HepG2 (cell line): ENCODE measurements around the gene DLG1. TPM values are rescaled to one million over a fixed set of nuclear protein-coding genes. Genes with fewer than 3 reads are reported as not detected.

Experiments used
- ATAC-seq: fragments of 200-7000 bp; cut with Tn5 transposase; 3 replicates; pipeline ENCODE4 v1.9.1; 2020; ENCODE audit warnings: mild to moderate bottlenecking, moderate library complexity
- BruUV-seq: library from RNA; stranded (reverse); fragments of 400-500 nt; replicated peaks from 2 replicates; lab custom pipeline; 2021; lab: Mats Ljungman, UMichigan
- CTCF ChIA-PET: fragments of 300-600 bp; formaldehyde crosslinking; extraction: SDS; loops from one replicate; lab custom pipeline; 2021; ENCODE audit warnings: low total read pairs, inconsistent platforms, low intra/inter-chr PET ratio; lab: Yijun Ruan, JAX
- POLR2A ChIA-PET: fragments of 350-600 bp; sonication (Branson Sonifier 250); formaldehyde crosslinking; loops from one replicate; lab custom pipeline; 2020; ENCODE audit warnings: antibody characterized with exemption, inconsistent platforms; lab: Yijun Ruan, JAX
- DNase-seq: peaks from one replicate; pipeline ENCODE4 v3.0.0-alpha.2; 2015; ENCODE audit warnings: low spot score
- FAIRE-seq: peaks from 3 replicates; lab custom pipeline; 2011; peaks lifted over from hg19 to GRCh38; lab: Jason Lieb, UNC
- H2AFZ ChIP-seq: one replicate; pipeline ENCODE4 v1.6.1; 2011; ENCODE audit warnings: low read length, inconsistent platforms
- H3K27ac ChIP-seq: fragments of 300-600 bp; 3 replicates; pipeline ENCODE4 v1.8.0; 2011; ENCODE audit warnings: mixed run types, mild to moderate bottlenecking, mixed read lengths, low read length, inconsistent platforms; ENCODE audit not compliant: insufficient read depth; ENCODE audit errors: extremely low read length
- H3K27me3 ChIP-seq, 2 experiments: fragments of 200-600 bp in 1 of 2; 2 replicates in 1 of 2; 3 replicates in 1 of 2; pipeline versions ENCODE4 v1.6.0 to v1.8.0; 2011; ENCODE audit warnings: low read length in 2 of 2, mild to moderate bottlenecking in 2 of 2, moderate library complexity in 2 of 2, inconsistent platforms in 1 of 2; ENCODE audit not compliant: insufficient read depth in 2 of 2, control insufficient read depth in 1 of 2
- H3K36me3 ChIP-seq, 2 experiments: fragments of 200-600 bp in 1 of 2; replicated peaks in 1 of 2; 2 replicates in 1 of 2; 3 replicates in 1 of 2; pipeline versions ENCODE4 v1.5.1 to v1.8.0; 2011; ENCODE audit warnings: low read length in 2 of 2, inconsistent platforms in 1 of 2; ENCODE audit not compliant: insufficient read depth in 2 of 2, control insufficient read depth in 1 of 2
- H3K4me1 ChIP-seq: 2 replicates; pipeline ENCODE4 v1.5.1; 2012; ENCODE audit warnings: low read length, inconsistent platforms; ENCODE audit not compliant: insufficient read depth
- H3K4me2 ChIP-seq: 2 replicates; pipeline ENCODE4 v1.6.0; 2011; ENCODE audit warnings: low read depth, low read length, inconsistent platforms
- H3K4me3 ChIP-seq, 3 experiments: fragments of 200-600 bp in 1 of 3; sonication (generic), shearing (Covaris generic) in 1 of 3; replicated peaks in 1 of 3; 2 replicates each; pipeline ENCODE4 v1.5.1; 2011 to 2016; ENCODE audit warnings: low read length in 3 of 3, inconsistent platforms in 2 of 3, low read depth in 2 of 3, mild to moderate bottlenecking in 2 of 3, control low read depth in 1 of 3, mixed read lengths in 1 of 3; ENCODE audit not compliant: insufficient read depth in 1 of 3
- H3K79me2 ChIP-seq: one replicate; pipeline ENCODE4 v1.6.1; 2011; ENCODE audit warnings: low read length, inconsistent platforms; ENCODE audit not compliant: insufficient read depth
- H3K9ac ChIP-seq: 2 replicates; pipeline ENCODE4 v1.6.0; 2011; ENCODE audit warnings: mild to moderate bottlenecking, low read depth, low read length, inconsistent platforms; ENCODE audit not compliant: insufficient read depth
- H3K9me3 ChIP-seq: 2 replicates; pipeline ENCODE4 v1.5.1; 2012; ENCODE audit warnings: mild to moderate bottlenecking, low read length
- H4K20me1 ChIP-seq: 2 replicates; pipeline ENCODE4 v1.6.0; 2011; ENCODE audit warnings: inconsistent platforms, mild to moderate bottlenecking, low read length, moderate library complexity; ENCODE audit not compliant: insufficient read depth
- KIAA2018 ChIP-seq: sonication (generic); formaldehyde crosslinking; IDR thresholded peaks from 2 replicates; pipeline ENCODE4 v1.5.0; 2020; ENCODE audit warnings: mild to moderate bottlenecking, missing genetic modification reagents, borderline replicate concordance
- TRIM24 ChIP-seq: sonication (generic); formaldehyde crosslinking; IDR thresholded peaks from 2 replicates; pipeline ENCODE4 v1.8.0; 2022; ENCODE audit warnings: mild to moderate bottlenecking, missing genetic modification reagents
- ZNF510 ChIP-seq: sonication (generic); formaldehyde crosslinking; IDR thresholded peaks from 2 replicates; pipeline ENCODE4 v1.4.0; 2020; ENCODE audit warnings: low read depth, mild to moderate bottlenecking, missing genetic modification reagents
- ZNF562 ChIP-seq: sonication (generic); formaldehyde crosslinking; IDR thresholded peaks from 2 replicates; pipeline ENCODE4 v1.8.0; 2022; ENCODE audit warnings: missing genetic modification reagents, borderline replicate concordance
- ZNF724P ChIP-seq: sonication (generic); formaldehyde crosslinking; IDR thresholded peaks from 2 replicates; pipeline ENCODE4 v1.8.0; 2022; ENCODE audit warnings: missing genetic modification reagents, borderline replicate concordance
- WGBS: methylation state at CpG from one replicate; pipeline ENCODE4 v1.1.6; 2017; ENCODE audit warnings: low lambda C conversion rate; 5-methylcytosine and 5-hydroxymethylcytosine counted together
- in situ Hi-C: cut with HindIII; loops from 2 replicates; pipeline ENCODE4 v1.10.0; 2017; ENCODE audit warnings: low pct_unique_long_range_greater_than_20kb; ENCODE audit not compliant: extremely low pct_ligation_motif_present
- intact Hi-C: fragments of 100-400 bp; cut with micrococcal nuclease; formaldehyde crosslinking; loops from one replicate; pipeline ENCODE4 v1.10.0; 2022; ENCODE audit not compliant: unreplicated experiment
- polyA plus RNA-seq, 8 experiments: library from polyadenylated mRNA; depleted of rRNA in 3 of 8; stranded (reverse) in 7 of 8; unstranded in 1 of 8; fragments of >200 nt; fragmentation: Illumina TruSeq in 4 of 8; extraction: Trizol in 4 of 8; gene quantifications; 2 replicates each; pipeline versions ENCODE4 v1.2.1 to v1.2.3, GENCODE V29; 2011 to 2016; ENCODE audit warnings: low read depth in 4 of 8, missing spikeins in 1 of 8, mixed read lengths in 1 of 8; ENCODE audit not compliant: insufficient read depth in 1 of 8
- total RNA-seq, 5 experiments: library from RNA; depleted of rRNA; stranded (reverse); fragments of >200 nt; fragmentation: Illumina TruSeq; extraction: Trizol; gene quantifications; 2 replicates each; pipeline ENCODE4 v1.2.3, GENCODE V29; 2016; ENCODE audit warnings: low read depth in 1 of 5

DLG1 gene
- total and polyA plus RNA-seq, 2 of the 13 experiments (the other 11 are each of a cell fraction or from before 2014, with no cell fraction given), result 30.5 to 104 TPM

GRCh38 chr3:197249542-197249941, 48.9 kb downstream of the DLG1 start (continued):
- TF ChIP-seq KIAA2018 (CRISPR knock-in tag) (no peak), ZNF510 (CRISPR knock-in tag) (no peak), ZNF724P (CRISPR knock-in tag) (no peak)

GRCh38 chr3:197248341-197248740, 50.1 kb downstream of the DLG1 start:
- FAIRE-seq, result no peak
- ChIA-PET POLR2A (no interaction called here), CTCF (no interaction called here)
- 97% methylated on average over 4 of the region's 4 CpGs for WGBS
- no peaks in the 10 kb centered on the region; the same call in 1 of the 2 replicates for H4K20me1 ChIP-seq
- no TSS peak for BruUV-seq
- peaks cover 6 to 40% of the 10 kb centered on the region in 2 experiments for H3K36me3 ChIP-seq
- no peaks in the 10 kb centered on the region for H3K4me1 ChIP-seq
- H3K27me3 ChIP-seq, result no peaks in the 10 kb centered on the region
- no peak for ATAC-seq
- no peak for TF ChIP-seq TRIM24 (CRISPR knock-in tag)
- TF ChIP-seq ZNF562 (CRISPR knock-in tag), result peak; percentile 84; the same call in 1 of the 2 replicates
- H3K9ac ChIP-seq, result no peak overlapping the region
- no peak overlapping the region for H2AFZ ChIP-seq
- H3K4me3 ChIP-seq, result no peak overlapping the region
- H3K79me2 ChIP-seq, result peaks cover 96% of the 10 kb centered on the region
- H3K9me3 ChIP-seq, result peaks cover 31% of the 10 kb centered on the region
- intact Hi-C loops, result loop anchor here (5.0 kb wide), 1 partner anchor 576 kb away; no protein-coding TSS in a partner anchor
- H3K4me2 ChIP-seq, result no peak overlapping the region
- H3K27ac ChIP-seq, result no peak overlapping the region
- in situ Hi-C loops, result no loop called here
- no peak for DNase-seq
